ENCODE measurements around the gene TREML1.

- no peak for TF ChIP-seq CTCF (IDR thresholded peaks at IDR 0.05; ENCODE audit: low read depth, low read length, poor library complexity, severe bottlenecking)
- no peak for TF ChIP-seq EZH2phosphoT487 (IDR thresholded peaks at IDR 0.05; ENCODE audit: borderline replicate concordance, low read length)
Measured at GRCh38 chr6:41147917-41148316, 6.2 kb downstream of the TREML1 start.
